ENCODE results near the gene NCF2. TPM values are rescaled to one million over a fixed set of nuclear protein-coding genes. Genes with fewer than 3 reads are reported as not detected.

Gene NCF2
- total RNA-seq, 1 donor from 2014 or later = not detected

DNA sequence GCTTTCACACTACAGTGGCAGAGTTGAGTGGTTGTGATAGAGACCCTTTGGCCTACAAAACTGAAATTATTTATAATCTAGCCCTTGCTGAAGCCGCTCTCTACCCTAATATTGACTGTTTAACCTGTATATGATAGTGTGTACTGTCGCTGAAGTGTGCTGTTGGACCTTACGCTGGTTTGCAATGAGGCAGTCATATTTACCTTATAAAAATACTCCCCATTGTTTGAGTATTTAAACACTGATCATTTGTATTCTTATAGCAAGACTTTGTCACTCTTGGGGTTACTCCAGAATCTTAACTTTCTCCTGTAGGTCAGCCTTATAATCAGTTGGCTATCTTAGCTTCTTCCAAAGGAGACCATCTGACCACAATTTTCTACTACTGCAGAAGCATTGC, 61.7 kb downstream of the NCF2 start:
- H3K27ac Mint-ChIP-seq (ENCODE audit: unreplicated experiment) = no peak overlapping the region
- no peak for DNase-seq (ENCODE audit: extremely low spot score, unreplicated experiment)
- H3K36me3 Mint-ChIP-seq (ENCODE audit: unreplicated experiment) = peaks cover 32% of the 10 kb centered on the region
- no peaks in the 10 kb centered on the region for H3K9me3 Mint-ChIP-seq (ENCODE audit: unreplicated experiment)
- no peaks in the 10 kb centered on the region for H3K4me1 Mint-ChIP-seq (ENCODE audit: unreplicated experiment)
- no peaks in the 10 kb centered on the region for H3K27me3 Mint-ChIP-seq (ENCODE audit: unreplicated experiment)
- TF ChIP-seq, protein P1, sequence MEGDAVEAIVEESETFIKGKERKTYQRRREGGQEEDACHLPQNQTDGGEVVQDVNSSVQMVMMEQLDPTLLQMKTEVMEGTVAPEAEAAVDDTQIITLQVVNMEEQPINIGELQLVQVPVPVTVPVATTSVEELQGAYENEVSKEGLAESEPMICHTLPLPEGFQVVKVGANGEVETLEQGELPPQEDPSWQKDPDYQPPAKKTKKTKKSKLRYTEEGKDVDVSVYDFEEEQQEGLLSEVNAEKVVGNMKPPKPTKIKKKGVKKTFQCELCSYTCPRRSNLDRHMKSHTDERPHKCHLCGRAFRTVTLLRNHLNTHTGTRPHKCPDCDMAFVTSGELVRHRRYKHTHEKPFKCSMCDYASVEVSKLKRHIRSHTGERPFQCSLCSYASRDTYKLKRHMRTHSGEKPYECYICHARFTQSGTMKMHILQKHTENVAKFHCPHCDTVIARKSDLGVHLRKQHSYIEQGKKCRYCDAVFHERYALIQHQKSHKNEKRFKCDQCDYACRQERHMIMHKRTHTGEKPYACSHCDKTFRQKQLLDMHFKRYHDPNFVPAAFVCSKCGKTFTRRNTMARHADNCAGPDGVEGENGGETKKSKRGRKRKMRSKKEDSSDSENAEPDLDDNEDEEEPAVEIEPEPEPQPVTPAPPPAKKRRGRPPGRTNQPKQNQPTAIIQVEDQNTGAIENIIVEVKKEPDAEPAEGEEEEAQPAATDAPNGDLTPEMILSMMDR (IDR thresholded peaks at IDR 0.05) = no peak
- no peak overlapping the region for H3K4me3 Mint-ChIP-seq (ENCODE audit: unreplicated experiment)

DNA sequence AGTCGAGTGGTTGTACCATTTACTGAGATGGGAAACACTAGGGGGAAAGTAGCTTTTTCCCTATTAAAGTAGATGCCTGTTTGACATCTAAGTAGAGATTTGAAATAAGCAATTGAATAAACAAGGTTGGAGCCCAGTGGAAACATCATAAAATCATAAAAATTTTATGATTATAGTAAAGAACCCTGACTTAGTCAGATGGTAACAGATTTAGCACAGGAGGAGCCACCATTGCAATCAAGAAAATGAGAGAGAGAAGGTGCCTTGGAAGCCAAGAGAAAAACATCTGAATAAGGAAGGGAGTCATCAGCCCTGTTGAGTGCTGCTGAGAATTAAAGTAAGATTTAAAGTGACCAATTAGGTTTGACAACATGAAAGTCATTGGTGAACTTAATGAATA, 68.2 kb downstream of the NCF2 start:
- no peaks in the 10 kb centered on the region for H3K27me3 Mint-ChIP-seq (ENCODE audit: unreplicated experiment)
- DNase-seq (ENCODE audit: extremely low spot score, unreplicated experiment) = no peak
- H3K4me3 Mint-ChIP-seq (ENCODE audit: unreplicated experiment) = no peak overlapping the region
- no peaks in the 10 kb centered on the region for H3K9me3 Mint-ChIP-seq (ENCODE audit: unreplicated experiment)
- H3K36me3 Mint-ChIP-seq (ENCODE audit: unreplicated experiment) = peaks cover 38% of the 10 kb centered on the region
- no peak overlapping the region for H3K27ac Mint-ChIP-seq (ENCODE audit: unreplicated experiment)
- H3K4me1 Mint-ChIP-seq (ENCODE audit: unreplicated experiment) = no peaks in the 10 kb centered on the region
- TF ChIP-seq, protein P1 (IDR thresholded peaks at IDR 0.05) = no peak

DNA sequence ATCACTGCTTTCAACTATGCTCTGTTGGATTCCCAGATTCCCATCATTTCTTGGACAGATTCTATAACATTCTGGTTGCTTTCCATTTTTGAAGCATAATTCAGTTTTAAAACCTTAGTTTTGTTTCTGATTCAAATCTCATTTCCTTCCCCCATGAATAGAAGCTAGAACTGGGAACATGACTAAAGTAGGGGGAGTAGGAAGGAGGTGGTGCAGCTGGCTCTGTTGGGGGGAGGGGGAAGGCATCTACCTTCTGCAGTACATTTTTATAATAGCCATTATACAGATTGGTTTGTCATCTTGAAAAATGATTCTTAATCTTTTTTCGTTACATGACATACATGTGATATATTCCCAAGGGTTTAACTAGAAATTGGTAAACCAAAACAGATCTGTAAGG, 69.9 kb downstream of the NCF2 start:
- peaks cover 6% of the 10 kb centered on the region for H3K4me1 Mint-ChIP-seq (ENCODE audit: unreplicated experiment)
- DNase-seq (ENCODE audit: extremely low spot score, unreplicated experiment) = no peak
- H3K36me3 Mint-ChIP-seq (ENCODE audit: unreplicated experiment) = peaks cover 32% of the 10 kb centered on the region
- TF ChIP-seq, protein P1 (IDR thresholded peaks at IDR 0.05) = no peak
- H3K4me3 Mint-ChIP-seq (ENCODE audit: unreplicated experiment) = no peak overlapping the region
- no peak overlapping the region for H3K27ac Mint-ChIP-seq (ENCODE audit: unreplicated experiment)
- H3K27me3 Mint-ChIP-seq (ENCODE audit: unreplicated experiment) = no peaks in the 10 kb centered on the region
- no peaks in the 10 kb centered on the region for H3K9me3 Mint-ChIP-seq (ENCODE audit: unreplicated experiment)

DNA sequence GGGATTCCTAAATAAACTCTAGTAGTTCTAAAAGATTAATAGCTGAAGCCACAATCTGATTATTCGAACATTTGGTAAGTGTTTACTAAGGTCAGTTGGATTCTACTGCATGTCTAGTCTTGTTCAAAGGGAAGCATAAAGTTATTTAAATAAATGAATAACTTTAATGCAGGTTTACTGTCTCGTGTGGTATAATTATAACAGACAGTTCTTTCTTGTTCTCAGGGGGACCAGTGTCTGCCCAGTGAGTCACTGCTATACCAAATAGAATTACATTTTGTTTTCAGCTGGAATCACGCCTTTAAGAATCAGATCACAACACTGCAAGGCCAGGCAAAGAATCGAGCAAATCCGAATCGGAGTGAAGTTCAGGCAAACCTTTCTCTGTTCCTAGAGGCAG, 72.9 kb downstream of the NCF2 start:
- Mint-ChIP-seq H3K27me3 (ENCODE audit: unreplicated experiment) (no peaks in the 10 kb centered on the region), H3K36me3 (ENCODE audit: unreplicated experiment) (peaks cover 24% of the 10 kb centered on the region)

DNA sequence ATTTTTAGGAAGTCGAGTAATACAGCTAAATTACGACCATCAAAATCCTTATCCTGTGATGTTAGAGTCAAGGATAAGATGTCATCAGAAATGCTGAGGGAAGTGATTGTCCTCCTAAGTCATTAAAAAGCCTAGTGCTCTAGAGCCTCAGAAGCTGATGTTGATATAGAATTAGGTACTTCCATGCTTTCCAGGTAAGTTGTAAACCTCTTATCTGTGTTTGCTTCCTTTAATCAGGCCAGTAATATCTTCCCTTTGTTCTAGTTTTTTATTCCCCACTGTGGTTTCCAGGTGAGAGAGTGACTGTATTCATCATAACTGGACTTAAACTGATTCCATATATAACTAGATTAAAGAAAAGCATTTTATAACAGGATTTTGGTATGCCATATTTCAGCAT, 73.5 kb downstream of the NCF2 start:
- Mint-ChIP-seq H3K27ac (ENCODE audit: unreplicated experiment) (no peak overlapping the region), H3K9me3 (ENCODE audit: unreplicated experiment) (no peaks in the 10 kb centered on the region), H3K36me3 (ENCODE audit: unreplicated experiment) (peaks cover 21% of the 10 kb centered on the region), H3K4me1 (ENCODE audit: unreplicated experiment) (peaks cover 20% of the 10 kb centered on the region), H3K4me3 (ENCODE audit: unreplicated experiment) (no peak overlapping the region), H3K27me3 (ENCODE audit: unreplicated experiment) (no peaks in the 10 kb centered on the region)
- TF ChIP-seq, protein P1 (IDR thresholded peaks at IDR 0.05) = no peak
- no peak for DNase-seq (ENCODE audit: extremely low spot score, unreplicated experiment)

More for the DNA sequence above, 72.9 kb downstream of the NCF2 start:
- TF ChIP-seq, protein P1 (IDR thresholded peaks at IDR 0.05) = no peak
- Mint-ChIP-seq H3K9me3 (ENCODE audit: unreplicated experiment) (no peaks in the 10 kb centered on the region), H3K4me1 (ENCODE audit: unreplicated experiment) (peaks cover 20% of the 10 kb centered on the region), H3K4me3 (ENCODE audit: unreplicated experiment) (no peak overlapping the region), H3K27ac (ENCODE audit: unreplicated experiment) (no peak overlapping the region)
- no peak for DNase-seq (ENCODE audit: extremely low spot score, unreplicated experiment)

Measured in osteocyte (in vitro differentiated cells).